Measurements from ENCODE around the gene MGAM2.

MGAM2 gene

DNA sequence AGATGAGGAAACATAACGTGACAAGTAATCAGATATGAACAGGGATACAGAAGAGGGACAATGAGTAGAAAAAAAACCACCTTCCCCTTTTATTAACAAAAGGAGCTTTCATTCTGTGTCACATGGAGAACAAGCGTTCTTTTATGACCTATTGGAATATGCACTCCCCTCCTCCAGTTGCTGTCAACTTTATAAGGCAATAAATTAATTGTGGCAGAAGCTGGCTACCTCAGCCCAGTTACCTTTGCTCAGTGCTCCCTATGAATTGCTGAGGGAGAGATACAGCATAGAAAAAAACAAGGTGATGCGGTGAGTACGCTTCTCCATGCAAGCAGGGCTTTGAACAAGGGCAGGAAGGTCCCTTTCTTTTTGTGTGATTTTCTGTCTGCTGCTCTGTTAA is at the start of gene MGAM2:
MGAM2 (plus strand) TSS at position 220 of the 400 bp plus-strand sequence. CDS start 5,156 bp downstream, outside the sequence.
- H3K27ac ChIP-seq (ENCODE audit: low read length), result no peak within 1 kb of the TSS
- peaks cover 12% of the 10 kb centered on the region for H3K4me1 ChIP-seq (ENCODE audit: control insufficient read depth, low read depth, low read length)
- H3K9ac ChIP-seq (ENCODE audit: low read length), result no peak within 1 kb of the TSS
- H3K9me3 ChIP-seq (ENCODE audit: control insufficient read depth, low read depth, low read length), result no peaks in the 10 kb centered on the region
- no peaks in the 10 kb centered on the region for H3K27me3 ChIP-seq (ENCODE audit: control insufficient read depth, insufficient read depth, low read length)
- no peaks in the 10 kb centered on the region for H3K36me3 ChIP-seq (ENCODE audit: control insufficient read depth, low read depth, low read length)
- no peak within 1 kb of the TSS for H3K4me3 ChIP-seq (ENCODE audit: low read length)

DNA sequence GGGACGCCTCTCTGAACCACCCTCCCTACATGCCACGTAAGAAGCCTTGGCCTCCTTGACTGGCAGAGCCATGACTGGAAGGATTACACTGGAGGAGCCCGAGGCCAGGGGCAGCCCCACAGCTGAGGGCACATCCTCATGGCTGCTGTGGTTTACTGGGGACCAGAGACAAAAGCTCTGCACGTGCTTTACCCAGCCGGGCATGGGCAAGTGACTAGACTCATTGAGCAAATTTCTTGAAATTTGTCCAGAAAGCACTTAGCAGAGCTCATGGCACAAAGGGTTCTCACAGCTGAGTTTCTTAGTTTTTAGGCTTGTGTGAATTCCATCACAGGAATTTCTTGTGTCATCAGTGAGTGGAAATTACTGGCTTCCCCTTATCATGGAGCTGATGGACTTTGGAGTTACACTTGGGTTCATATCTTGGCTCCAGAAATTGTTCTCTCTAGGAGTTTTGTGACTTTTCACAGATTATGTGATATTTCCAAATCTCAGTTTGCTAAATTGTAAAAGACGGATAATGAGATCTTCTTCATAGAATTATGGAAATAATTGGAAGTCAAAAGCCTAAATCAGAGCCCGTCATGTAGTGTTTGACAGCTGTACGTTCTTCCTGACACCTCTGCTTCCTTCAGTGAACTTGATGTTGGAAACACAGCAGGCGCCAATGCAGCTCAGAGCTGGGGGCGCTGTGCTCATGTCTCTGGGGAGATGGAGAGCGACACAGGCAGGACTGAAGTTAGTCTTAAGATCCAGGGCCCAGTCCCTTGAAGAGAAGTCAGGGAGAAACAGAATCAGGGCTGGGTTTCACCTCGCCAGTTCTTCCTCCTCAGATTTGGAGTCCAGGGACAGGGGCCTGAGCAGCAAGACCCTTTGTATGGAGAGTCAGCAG is 47.7 kb upstream of the MGAM2 start:
- Histone ChIP-seq H3K36me3 (ENCODE audit: control insufficient read depth, low read depth, low read length) (no peaks in the 10 kb centered on the region), H3K9ac (ENCODE audit: low read length) (no peak overlapping the region), H3K27ac (ENCODE audit: low read length) (no peak overlapping the region), H3K27me3 (ENCODE audit: control insufficient read depth, insufficient read depth, low read length) (no peaks in the 10 kb centered on the region), H3K4me1 (ENCODE audit: control insufficient read depth, low read depth, low read length) (no peaks in the 10 kb centered on the region), H3K9me3 (ENCODE audit: control insufficient read depth, low read depth, low read length) (no peaks in the 10 kb centered on the region), H3K4me3 (ENCODE audit: low read length) (no peak overlapping the region)

DNA sequence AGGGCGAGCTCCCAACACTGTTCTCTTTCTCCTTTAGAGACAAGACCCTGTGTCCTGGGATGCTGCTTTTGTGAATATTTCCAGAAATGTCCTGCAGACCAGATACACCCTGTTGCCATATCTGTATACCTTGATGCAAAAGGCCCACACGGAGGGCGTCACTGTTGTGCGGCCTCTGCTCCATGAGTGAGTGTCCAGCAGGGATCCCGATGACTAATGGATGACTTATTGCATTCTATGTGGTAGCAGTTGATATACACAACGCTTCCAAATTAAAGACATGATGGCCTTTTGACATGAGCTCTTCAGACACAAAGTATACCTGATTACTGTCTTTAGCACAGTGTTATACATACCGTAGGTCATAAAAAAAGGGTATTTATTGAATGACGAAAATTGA is 45.0 kb upstream of the MGAM2 start:
- H3K9me3 ChIP-seq (ENCODE audit: control insufficient read depth, low read depth, low read length), result no peaks in the 10 kb centered on the region
- H3K36me3 ChIP-seq (ENCODE audit: control insufficient read depth, low read depth, low read length), result no peaks in the 10 kb centered on the region
- no peaks in the 10 kb centered on the region for H3K4me1 ChIP-seq (ENCODE audit: control insufficient read depth, low read depth, low read length)
- H3K4me3 ChIP-seq (ENCODE audit: low read length), result no peak overlapping the region
- H3K27me3 ChIP-seq (ENCODE audit: control insufficient read depth, insufficient read depth, low read length), result no peaks in the 10 kb centered on the region
- no peak overlapping the region for H3K9ac ChIP-seq (ENCODE audit: low read length)
- no peak overlapping the region for H3K27ac ChIP-seq (ENCODE audit: low read length)

DNA sequence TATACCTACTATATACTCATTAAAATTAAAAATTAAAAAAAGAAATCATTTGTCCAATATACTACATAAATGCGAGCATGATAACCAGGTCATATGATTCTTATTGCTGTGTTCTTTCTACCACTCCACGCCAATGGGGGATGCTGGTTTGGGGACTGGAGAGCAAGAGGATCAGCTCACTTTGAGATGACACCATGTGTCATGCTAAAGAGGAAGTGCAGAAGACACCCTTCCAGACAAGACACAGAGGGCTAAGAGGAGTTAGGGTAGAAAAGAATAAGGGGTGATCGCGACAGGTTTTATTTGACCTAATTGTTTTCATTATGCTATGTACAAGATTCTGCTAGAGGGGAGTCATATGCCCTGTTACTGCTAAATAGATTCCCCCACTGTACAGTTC is 33.8 kb upstream of the MGAM2 start:
- no peaks in the 10 kb centered on the region for H3K27me3 ChIP-seq (ENCODE audit: control insufficient read depth, insufficient read depth, low read length)
- H3K4me3 ChIP-seq (ENCODE audit: low read length), result no peak overlapping the region
- H3K9ac ChIP-seq (ENCODE audit: low read length), result no peak overlapping the region
- no peaks in the 10 kb centered on the region for H3K9me3 ChIP-seq (ENCODE audit: control insufficient read depth, low read depth, low read length)
- no peak overlapping the region for H3K27ac ChIP-seq (ENCODE audit: low read length)
- H3K36me3 ChIP-seq (ENCODE audit: control insufficient read depth, low read depth, low read length), result no peaks in the 10 kb centered on the region
- no peaks in the 10 kb centered on the region for H3K4me1 ChIP-seq (ENCODE audit: control insufficient read depth, low read depth, low read length)

DNA sequence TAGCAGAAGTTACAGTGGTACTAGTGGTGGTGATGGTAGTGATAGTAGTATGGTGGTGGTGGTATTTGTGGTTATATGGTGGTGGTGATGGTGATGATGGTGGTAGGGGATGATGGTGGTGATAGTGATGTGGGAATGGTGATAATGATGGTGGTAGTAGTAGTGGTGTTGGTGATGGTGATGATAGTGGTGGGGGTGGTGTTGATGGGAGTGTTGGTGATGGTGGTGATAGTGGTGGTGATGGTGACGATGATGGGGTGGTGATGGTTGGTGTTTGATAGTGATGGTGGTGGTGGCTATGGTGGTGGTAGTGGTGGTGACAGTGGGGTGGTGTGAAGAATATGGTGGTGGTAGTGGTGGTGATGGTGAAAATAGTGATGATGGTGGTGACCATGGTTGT is 27.9 kb upstream of the MGAM2 start:
- Histone ChIP-seq H3K9me3 (ENCODE audit: control insufficient read depth, low read depth, low read length) (no peaks in the 10 kb centered on the region), H3K4me3 (ENCODE audit: low read length) (no peak overlapping the region), H3K27ac (ENCODE audit: low read length) (no peak overlapping the region), H3K27me3 (ENCODE audit: control insufficient read depth, insufficient read depth, low read length) (no peaks in the 10 kb centered on the region), H3K4me1 (ENCODE audit: control insufficient read depth, low read depth, low read length) (no peaks in the 10 kb centered on the region), H3K36me3 (ENCODE audit: control insufficient read depth, low read depth, low read length) (no peaks in the 10 kb centered on the region), H3K9ac (ENCODE audit: low read length) (no peak overlapping the region)

DNA sequence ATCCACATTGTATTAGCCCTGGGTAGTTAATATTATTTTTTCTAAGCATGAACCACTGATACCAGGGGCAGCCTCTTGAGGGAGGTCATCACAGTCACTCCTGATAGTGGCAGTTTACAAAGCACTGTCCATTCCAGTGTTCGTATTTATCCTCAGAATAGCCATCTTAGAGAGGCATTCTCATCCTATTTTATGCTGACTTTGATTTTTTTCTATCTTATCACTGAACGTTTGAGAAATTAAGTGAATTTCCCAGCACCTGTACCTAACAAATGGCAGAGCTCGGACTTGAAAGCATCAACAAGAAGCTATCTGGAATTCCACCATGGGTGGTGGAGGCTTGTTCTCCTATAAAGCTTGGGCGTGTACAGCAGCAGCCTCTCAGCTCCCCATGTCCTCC is 26.1 kb upstream of the MGAM2 start:
- H3K9ac ChIP-seq (ENCODE audit: low read length), result no peak overlapping the region
- H3K4me1 ChIP-seq (ENCODE audit: control insufficient read depth, low read depth, low read length), result no peaks in the 10 kb centered on the region
- no peaks in the 10 kb centered on the region for H3K9me3 ChIP-seq (ENCODE audit: control insufficient read depth, low read depth, low read length)
- H3K4me3 ChIP-seq (ENCODE audit: low read length), result no peak overlapping the region
- no peaks in the 10 kb centered on the region for H3K36me3 ChIP-seq (ENCODE audit: control insufficient read depth, low read depth, low read length)
- no peak overlapping the region for H3K27ac ChIP-seq (ENCODE audit: low read length)
- H3K27me3 ChIP-seq (ENCODE audit: control insufficient read depth, insufficient read depth, low read length), result no peaks in the 10 kb centered on the region

DNA sequence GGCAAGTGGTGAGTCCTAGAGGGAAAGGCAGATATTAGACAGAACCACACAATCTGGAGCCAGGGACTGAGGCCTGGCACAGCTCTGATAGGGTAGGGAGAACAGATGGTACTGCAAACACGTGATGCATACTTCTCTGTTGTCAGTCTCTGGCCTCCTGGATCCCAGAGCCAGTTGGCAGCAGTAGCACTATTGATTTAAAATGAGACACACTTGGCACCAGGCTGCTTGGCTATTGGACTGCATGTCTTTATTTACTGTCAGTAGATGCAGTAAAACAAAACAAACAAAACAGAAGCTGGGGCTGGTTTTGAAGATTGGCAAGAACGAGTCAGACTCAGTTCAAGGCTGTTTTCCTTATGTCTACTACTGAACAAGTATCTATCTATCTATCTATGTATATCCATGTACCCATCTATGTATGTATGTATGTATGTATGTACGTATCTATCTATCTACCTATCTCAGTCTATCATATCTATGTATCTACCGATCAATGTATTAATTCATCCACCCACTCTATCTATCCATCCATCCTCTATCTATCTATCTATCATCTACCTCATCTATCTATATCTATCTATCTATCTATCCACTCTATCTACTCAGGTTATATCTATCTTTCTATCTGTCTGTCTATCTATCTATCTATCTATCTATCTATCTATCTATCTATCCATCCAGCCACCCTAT is 23.4 kb upstream of the MGAM2 start:
- Histone ChIP-seq H3K4me3 (ENCODE audit: low read length) (no peak overlapping the region), H3K27ac (ENCODE audit: low read length) (no peak overlapping the region), H3K36me3 (ENCODE audit: control insufficient read depth, low read depth, low read length) (no peaks in the 10 kb centered on the region), H3K9ac (ENCODE audit: low read length) (no peak overlapping the region), H3K9me3 (ENCODE audit: control insufficient read depth, low read depth, low read length) (no peaks in the 10 kb centered on the region), H3K27me3 (ENCODE audit: control insufficient read depth, insufficient read depth, low read length) (no peaks in the 10 kb centered on the region), H3K4me1 (ENCODE audit: control insufficient read depth, low read depth, low read length) (no peaks in the 10 kb centered on the region)

DNA sequence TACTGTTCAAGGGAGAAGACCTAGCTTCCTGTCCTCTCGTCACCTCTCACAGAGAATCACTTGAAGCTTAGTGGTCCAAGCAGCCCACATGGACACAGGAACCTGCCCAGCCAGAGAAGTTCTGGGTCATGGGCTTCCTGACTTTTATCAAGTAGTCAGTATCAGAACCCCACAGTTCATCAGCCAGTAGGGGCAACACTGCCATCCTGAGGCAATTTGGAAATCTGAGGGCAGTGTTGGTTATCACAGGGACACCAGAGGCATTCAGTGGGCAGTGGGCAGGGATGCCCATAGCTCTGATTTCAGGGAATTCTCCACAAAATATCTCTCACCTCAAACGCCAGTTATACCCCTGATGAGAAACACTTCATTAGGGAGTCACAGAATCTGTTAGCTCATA is 22.5 kb upstream of the MGAM2 start:
- Histone ChIP-seq H3K9ac (ENCODE audit: low read length) (no peak overlapping the region), H3K4me1 (ENCODE audit: control insufficient read depth, low read depth, low read length) (no peaks in the 10 kb centered on the region), H3K36me3 (ENCODE audit: control insufficient read depth, low read depth, low read length) (no peaks in the 10 kb centered on the region), H3K27me3 (ENCODE audit: control insufficient read depth, insufficient read depth, low read length) (no peaks in the 10 kb centered on the region), H3K9me3 (ENCODE audit: control insufficient read depth, low read depth, low read length) (no peaks in the 10 kb centered on the region), H3K27ac (ENCODE audit: low read length) (no peak overlapping the region), H3K4me3 (ENCODE audit: low read length) (no peak overlapping the region)

DNA sequence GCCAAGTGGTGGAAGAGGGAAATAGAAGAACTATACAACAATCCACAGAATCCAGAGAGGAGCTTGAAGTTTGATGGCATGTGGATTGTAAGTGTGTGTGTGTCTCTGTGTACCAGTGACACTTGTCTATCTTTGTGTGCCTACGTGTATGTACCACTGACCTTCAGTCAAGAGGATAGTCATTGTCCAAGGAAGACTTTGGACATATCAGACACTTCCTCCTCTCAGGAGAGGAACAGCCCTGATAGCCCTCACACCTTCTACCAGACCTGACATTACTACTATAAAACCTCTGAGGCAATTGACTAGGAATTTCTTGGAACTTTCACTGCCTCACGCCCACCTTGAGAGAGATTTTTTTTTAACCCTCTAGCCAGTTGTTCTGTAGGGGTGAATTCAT is 19.6 kb upstream of the MGAM2 start:
- no peak overlapping the region for H3K27ac ChIP-seq (ENCODE audit: low read length)
- H3K27me3 ChIP-seq (ENCODE audit: control insufficient read depth, insufficient read depth, low read length), result no peaks in the 10 kb centered on the region
- no peaks in the 10 kb centered on the region for H3K4me1 ChIP-seq (ENCODE audit: control insufficient read depth, low read depth, low read length)

DNA sequence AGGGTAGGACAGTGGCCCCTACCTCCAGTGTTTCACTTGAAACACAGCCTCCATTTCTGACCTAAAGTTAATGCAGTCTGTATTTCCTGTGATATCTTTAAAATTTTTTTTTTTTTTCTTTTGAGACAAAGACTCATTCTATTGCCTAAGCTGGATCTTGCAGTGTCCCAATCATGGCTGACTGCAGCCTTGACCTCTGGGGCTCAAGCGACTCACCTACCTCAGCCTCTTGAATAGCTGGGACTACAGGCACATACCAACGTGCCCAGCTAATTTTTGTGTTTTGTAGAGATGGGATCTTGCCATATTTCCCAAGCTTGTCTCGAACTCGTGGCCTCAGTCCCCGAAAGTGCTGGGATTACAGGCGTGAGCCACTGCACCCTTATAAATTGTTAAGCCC is 16.7 kb upstream of the MGAM2 start:
- no peak overlapping the region for H3K4me3 ChIP-seq (ENCODE audit: low read length)
- H3K9ac ChIP-seq (ENCODE audit: low read length), result no peak overlapping the region
- no peaks in the 10 kb centered on the region for H3K36me3 ChIP-seq (ENCODE audit: control insufficient read depth, low read depth, low read length)
- no peaks in the 10 kb centered on the region for H3K27me3 ChIP-seq (ENCODE audit: control insufficient read depth, insufficient read depth, low read length)
- no peak overlapping the region for H3K27ac ChIP-seq (ENCODE audit: low read length)
- H3K4me1 ChIP-seq (ENCODE audit: control insufficient read depth, low read depth, low read length), result no peaks in the 10 kb centered on the region
- no peaks in the 10 kb centered on the region for H3K9me3 ChIP-seq (ENCODE audit: control insufficient read depth, low read depth, low read length)

More for the DNA sequence above, 19.6 kb upstream of the MGAM2 start:
- H3K9me3 ChIP-seq (ENCODE audit: control insufficient read depth, low read depth, low read length), result no peaks in the 10 kb centered on the region
- H3K4me3 ChIP-seq (ENCODE audit: low read length), result no peak overlapping the region
- H3K36me3 ChIP-seq (ENCODE audit: control insufficient read depth, low read depth, low read length), result no peaks in the 10 kb centered on the region
- no peak overlapping the region for H3K9ac ChIP-seq (ENCODE audit: low read length)

DNA sequence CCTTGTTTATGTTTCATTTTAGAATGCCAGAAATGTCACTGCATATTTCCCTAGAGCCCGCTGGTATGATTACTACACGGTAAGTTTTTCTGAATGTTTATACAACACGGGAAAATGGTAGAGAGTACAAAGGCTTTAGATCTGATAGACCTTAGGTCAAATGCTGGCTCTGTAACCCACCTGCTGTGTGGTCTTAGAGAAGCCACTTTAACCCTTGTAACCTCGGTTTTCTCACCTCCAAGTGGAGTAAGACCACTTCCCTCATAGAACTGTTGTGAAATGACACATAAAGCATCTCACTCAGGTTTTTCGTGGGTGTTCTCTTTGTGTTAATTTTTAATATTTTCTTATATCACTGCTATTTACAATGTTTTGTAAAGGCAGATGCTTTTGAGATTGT is 13.9 kb upstream of the MGAM2 start:
- Histone ChIP-seq H3K9me3 (ENCODE audit: control insufficient read depth, low read depth, low read length) (no peaks in the 10 kb centered on the region), H3K27me3 (ENCODE audit: control insufficient read depth, insufficient read depth, low read length) (no peaks in the 10 kb centered on the region), H3K4me1 (ENCODE audit: control insufficient read depth, low read depth, low read length) (no peaks in the 10 kb centered on the region), H3K4me3 (ENCODE audit: low read length) (no peak overlapping the region), H3K36me3 (ENCODE audit: control insufficient read depth, low read depth, low read length) (no peaks in the 10 kb centered on the region), H3K27ac (ENCODE audit: low read length) (no peak overlapping the region), H3K9ac (ENCODE audit: low read length) (no peak overlapping the region)

DNA sequence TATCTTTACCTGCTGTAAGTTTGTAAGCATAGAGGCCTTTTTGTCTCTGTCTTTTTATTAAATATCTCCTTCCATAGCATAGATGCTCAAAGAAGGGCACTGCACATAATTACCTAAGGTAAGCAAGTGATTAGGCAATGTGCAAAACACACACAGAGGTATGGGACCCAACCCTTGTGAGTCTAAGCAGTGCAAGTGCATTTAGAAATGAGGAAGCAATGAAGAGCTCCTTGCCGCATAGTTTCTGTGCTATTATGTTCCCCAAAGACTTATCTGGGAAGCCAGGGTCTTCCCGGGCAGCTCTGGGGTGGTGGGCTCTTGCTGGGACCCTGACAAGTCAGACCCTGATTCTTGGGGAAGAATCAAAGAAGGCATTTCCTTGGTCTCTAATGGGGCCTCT is 13.5 kb upstream of the MGAM2 start:
- Histone ChIP-seq H3K27ac (ENCODE audit: low read length) (no peak overlapping the region), H3K4me1 (ENCODE audit: control insufficient read depth, low read depth, low read length) (no peaks in the 10 kb centered on the region), H3K27me3 (ENCODE audit: control insufficient read depth, insufficient read depth, low read length) (no peaks in the 10 kb centered on the region), H3K9ac (ENCODE audit: low read length) (no peak overlapping the region), H3K36me3 (ENCODE audit: control insufficient read depth, low read depth, low read length) (no peaks in the 10 kb centered on the region), H3K4me3 (ENCODE audit: low read length) (no peak overlapping the region), H3K9me3 (ENCODE audit: control insufficient read depth, low read depth, low read length) (no peaks in the 10 kb centered on the region)
